HG02610 (cell line): ENCODE results near the gene CLSTN3.

Experiments
- ATAC-seq: cut with Tn5 transposase; IDR thresholded peaks from one replicate; pipeline ENCODE4 v1.9.1; 2021; ENCODE audit warnings: mild to moderate bottlenecking, moderate library complexity; ENCODE audit not compliant: unreplicated experiment

Gene CLSTN3

DNA sequence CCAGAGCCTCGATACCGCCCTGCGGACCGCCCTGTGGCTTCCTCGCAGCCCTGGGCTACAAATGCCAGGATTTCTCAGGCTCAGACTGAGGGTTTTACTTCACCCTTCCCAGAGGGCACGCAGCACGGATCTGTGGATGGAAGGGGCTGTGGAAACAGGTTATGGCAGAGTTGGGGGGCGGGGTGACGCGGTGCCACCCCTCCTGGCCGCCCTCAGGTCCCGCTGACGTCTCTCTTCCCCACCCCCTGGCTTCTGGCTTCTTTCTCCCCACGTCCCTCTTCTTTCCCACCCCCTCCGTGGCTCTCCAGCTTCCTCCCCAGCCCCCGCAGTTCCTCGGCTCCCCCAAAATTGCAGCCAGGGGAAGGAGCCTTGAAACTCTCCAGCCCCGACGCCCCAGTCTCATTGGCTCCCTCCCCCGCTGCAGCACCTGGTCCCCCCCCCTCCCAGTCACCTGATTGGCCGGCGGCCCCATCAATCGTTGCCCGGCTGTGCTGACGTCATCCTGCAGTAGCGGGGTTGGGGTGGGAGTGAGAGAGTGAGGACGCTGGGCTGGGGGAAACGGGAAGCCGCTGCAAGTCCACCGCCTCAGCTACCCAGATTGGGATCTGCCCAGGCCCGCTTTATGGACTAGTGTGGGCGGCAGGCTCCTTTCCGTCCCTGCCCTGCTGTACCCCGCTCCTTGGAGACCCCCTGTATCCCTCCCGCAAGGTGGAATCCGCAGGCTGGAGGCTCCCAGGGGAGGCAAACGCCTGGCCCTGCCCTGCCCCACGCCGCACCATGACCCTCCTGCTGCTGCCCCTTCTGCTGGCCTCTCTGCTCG lies at the start of gene CLSTN3:
CLSTN3 (plus strand) TSS at position 500 of the 820 bp plus-strand sequence; CDS start at position 778, 278 bp downstream.
- peak; percentile 51 for ATAC-seq

DNA sequence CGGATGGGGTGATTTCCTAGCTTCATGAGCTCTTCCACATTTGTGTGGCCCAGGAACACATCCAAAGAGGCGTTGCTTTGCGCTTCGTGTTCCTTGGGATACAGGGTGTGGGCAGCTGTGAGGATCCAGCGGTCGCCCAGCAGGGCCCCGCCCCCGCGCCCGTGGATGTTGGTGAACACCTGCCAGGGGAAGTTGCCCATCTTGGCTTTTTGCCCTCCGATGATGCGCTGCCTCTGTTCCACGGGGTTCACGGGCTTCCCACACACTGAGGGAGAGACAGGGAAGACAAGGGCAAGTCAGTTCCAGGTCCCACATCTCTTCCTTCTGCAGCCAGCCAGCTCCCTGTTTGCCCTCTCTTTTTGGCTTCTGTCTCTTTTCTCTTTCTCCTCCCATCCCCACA lies 49.1 kb upstream of the CLSTN3 start:
- no peak for ATAC-seq

- ATAC-seq: no peak
Measured at GRCh38 chr12:7083125-7083524, 47.0 kb upstream of the CLSTN3 start.

DNA sequence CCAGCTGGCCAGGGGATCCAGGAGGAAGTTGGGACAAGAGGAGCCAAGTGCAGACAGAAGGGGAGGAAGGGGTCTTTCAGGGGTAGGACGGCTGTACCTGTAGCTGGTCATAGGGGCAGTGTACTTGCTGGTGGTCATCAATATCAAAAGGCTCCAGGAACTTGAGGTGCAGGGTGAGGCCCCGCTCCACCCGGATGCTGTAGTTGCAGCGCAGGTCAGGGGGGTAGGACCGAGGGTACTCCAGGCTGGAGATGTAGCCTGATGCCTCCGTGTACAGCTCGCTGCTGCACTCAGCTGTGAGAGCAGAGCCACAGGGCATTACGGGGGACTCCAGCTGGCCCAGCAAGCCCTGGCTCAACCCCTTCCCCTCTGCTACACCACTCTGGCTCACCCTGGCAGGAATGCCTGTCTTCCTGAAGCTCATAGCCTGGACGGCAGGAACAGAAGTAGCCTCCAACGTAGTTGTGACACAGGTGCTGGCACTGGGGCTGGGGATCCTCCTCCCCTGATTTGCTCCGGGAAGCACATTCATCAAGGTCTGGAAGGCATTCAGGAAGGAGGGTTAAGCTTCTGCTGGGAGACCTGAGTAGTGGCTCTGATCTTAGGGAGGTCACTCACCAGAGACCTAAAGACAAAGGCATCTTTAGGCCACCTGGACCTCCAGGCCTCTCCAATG lies 40.8 kb upstream of the CLSTN3 start:
- no peak for ATAC-seq

DNA sequence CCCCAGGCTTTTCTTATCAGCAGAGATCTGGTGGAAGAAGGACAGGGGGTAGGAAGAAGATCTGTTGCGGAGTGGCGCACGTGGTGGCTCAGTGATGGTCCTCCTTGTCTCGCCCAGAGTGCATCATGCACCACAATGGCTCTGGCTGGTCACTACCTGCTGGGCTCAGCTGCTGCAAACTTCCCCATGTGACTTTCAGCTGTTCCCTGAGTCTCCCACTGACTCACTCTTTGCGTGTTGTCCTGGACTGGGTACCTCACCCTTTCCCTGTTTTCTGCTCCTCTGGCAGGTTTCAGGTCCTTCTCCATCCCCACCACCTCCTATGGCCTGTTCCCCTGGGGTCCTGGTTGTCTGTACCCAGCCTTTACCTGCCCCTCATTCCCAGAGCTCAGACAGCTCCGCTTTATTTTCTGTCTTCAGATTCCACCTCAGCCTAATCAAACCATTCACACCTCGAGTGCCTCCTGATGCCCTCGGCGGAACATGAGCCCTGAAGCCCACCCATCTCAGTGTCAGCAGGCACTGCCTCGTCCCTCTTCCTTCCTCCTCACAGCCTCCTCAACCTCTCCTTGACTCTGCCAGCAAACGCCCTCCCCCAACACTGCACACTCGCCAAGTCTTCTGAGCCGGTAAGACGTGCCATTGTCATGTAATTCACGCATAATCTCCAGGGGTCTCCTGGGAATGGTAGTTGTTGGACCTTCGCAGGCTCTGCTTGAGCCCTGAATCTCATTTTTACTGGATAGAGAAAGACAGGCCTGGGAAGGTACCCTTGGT lies 39.8 kb upstream of the CLSTN3 start:
- ATAC-seq: no peak

DNA sequence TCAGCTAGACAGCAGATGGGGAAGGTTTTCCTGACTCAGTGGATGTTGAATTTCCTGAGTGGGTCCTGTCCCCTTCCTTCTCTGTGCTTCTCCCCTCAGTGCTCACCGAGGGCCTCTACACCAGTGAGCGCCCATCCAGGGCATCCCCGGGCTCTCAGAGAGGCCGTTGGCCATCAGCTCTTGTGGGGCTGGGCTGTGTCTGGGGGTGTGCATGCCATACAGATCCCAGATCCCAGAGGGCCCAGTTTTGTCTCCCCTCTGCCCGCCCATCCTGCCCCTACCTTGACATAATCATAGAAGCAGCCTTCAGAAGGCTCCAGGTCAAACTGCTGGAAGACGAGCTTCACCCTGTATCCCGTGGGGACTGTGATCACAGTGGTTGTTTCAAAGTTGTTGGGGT lies 39.0 kb upstream of the CLSTN3 start:
- no peak for ATAC-seq

GRCh38 chr12:7091660-7092228 lies 38.4 kb upstream of the CLSTN3 start:
- no peak for ATAC-seq

- ATAC-seq: no peak
Measured at GRCh38 chr12:7092229-7092985, 37.8 kb upstream of the CLSTN3 start, which contains the start of gene C1R. C1R (minus strand) TSS chr12:7092445; CDS start chr12:7092388, 57 bp downstream.

- no peak for ATAC-seq
Measured at GRCh38 chr12:7092986-7093460, 37.1 kb upstream of the CLSTN3 start.

GRCh38 chr12:7093486-7093885 lies 36.7 kb upstream of the CLSTN3 start:
- ATAC-seq: no peak

GRCh38 chr12:7093892-7094291 lies 36.3 kb upstream of the CLSTN3 start:
- no peak for ATAC-seq

- no peak for ATAC-seq
Measured at GRCh38 chr12:7096006-7096932, 33.9 kb upstream of the CLSTN3 start.

DNA sequence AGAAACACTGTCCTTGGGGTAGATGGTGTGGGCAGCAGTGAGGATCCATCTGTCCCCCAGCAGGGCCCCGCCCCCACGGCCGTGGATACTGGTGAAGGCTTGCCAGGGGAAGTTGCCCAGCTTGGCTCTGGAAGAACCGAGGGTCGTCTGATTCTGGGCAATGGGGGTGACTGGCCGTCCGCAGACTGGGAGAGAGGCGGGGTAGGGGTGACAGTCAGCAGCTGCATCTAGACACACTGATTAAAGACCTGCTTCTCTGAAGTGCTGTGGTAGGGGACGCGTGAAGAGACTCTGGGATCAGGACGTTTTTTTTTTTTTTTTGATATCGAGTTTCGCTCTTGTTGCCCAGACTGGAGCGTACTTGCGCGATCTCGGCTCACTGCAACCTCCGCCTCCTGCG lies 33.2 kb upstream of the CLSTN3 start:
- no peak for ATAC-seq

GRCh38 chr12:7099290-7099996 lies 30.7 kb upstream of the CLSTN3 start:
- ATAC-seq: no peak

GRCh38 chr12:7100239-7100638 lies 29.9 kb upstream of the CLSTN3 start:
- ATAC-seq: no peak

DNA sequence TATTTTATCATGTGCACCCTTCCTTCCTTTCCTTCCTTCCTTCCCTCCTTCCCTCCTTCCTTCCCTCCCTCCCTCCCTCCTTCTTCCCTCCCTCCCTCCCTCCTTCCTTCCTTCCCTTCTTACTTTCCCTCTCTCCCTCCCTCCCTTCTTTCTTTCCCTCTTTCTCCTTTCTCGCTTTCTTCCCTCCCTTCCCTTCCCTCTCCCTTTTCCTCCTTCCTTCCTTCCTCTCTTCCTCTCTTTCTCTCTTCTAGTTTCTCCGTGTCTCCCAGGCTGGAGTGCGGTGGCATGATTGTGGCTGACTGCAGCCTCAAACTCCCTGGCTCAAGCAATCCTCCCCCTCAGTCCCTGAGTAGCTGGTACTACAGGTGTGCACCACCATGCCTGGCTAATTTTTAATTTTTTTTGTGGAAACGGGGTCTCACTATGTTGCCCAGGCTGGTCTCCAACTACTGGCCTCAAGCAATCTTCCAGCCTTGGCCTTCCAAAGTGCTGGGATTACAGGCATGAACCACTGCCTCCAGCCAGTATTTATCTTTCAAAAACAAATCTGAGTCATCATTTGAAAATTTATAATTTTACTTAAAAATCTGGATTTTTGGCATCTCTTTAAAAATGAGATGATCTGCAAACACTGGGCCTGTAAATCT lies 29.0 kb upstream of the CLSTN3 start:
- ATAC-seq: no peak

DNA sequence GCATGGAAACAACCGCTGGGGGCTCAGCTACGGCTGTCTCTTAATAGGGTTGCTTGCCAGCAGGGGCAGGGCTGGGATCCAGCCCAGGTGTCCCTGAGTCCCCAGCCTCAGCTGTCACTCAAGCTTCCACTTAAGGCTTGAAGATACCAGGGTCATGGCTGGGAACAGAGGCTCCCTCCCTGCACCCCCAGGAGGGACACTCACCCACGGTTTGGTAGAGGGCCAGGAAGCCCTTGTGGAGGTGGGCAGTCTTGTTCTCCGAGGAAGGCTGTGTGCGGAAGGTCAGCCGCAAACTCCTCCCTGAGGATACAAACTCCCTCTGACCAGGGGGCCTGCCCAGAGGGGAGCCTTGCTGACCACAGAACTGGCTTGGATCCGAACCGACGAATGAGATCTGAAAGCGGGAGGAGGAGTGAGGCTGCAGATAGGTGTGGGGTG lies 28.5 kb upstream of the CLSTN3 start:
- ATAC-seq: no peak

DNA sequence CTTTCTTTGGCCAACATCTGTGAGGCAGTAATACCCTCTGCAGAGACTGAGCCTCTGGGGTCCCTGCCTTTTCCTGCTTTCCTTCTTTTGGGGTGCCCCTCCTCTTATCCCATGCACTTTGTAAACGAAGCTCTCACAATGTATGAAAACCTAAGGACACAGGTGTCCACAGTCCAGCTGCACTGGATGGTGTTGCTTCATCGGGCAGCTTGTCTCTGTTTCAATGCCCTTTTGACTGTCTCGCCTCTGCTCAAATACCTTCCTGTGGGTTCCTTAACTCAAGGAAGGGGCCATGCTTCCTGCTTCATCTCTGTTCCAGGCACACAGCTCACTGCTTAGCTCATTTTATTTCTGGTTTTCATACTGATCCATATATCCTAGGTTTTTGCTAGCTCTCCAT lies 27.6 kb upstream of the CLSTN3 start:
- ATAC-seq: no peak
